CD4-positive, alpha-beta T cell (primary cell): ENCODE measurements around the gene CCDC15. TPM values are rescaled to one million over a fixed set of nuclear protein-coding genes. Genes with fewer than 3 reads are reported as not detected.

Experiments used
- ATAC-seq: fragments of 200-7000 bp; cut with Tn5 transposase; one replicate; pipeline ENCODE4 v1.10.0; 2022; ENCODE audit warnings: mild to moderate bottlenecking; ENCODE audit not compliant: poor library complexity
- CTCF ChIA-PET: fragments of 350-600 bp; sonication (Branson Sonifier 250); formaldehyde crosslinking; loops from one replicate; lab custom pipeline; 2021; ENCODE audit warnings: antibody characterized with exemption, inconsistent platforms; lab: Charles Lee
- POLR2A ChIA-PET: fragments of 350-600 bp; sonication (Branson Sonifier 250); formaldehyde crosslinking; loops from one replicate; lab custom pipeline; 2021; ENCODE audit warnings: antibody characterized with exemption, inconsistent platforms; lab: Charles Lee
- DNase-seq, 14 experiments: peaks; one replicate each; pipeline ENCODE4 v3.0.0-alpha.2; 2013 to 2020; ENCODE audit warnings: mixed read lengths in 2 of 14
- H3K27ac ChIP-seq, 2 donors: one replicate each; pipeline versions ENCODE4 v1.5.1 to v1.7.0; 2013; ENCODE audit warnings: low read length in 2 of 2, low read depth in 1 of 2, mild to moderate bottlenecking in 1 of 2
- H3K27me3 ChIP-seq, 2 experiments: 1 replicate in 1 of 2; 2 replicates in 1 of 2; pipeline versions ENCODE4 v1.6.1 to v1.7.0; 2013; ENCODE audit warnings: low read length in 2 of 2, control low read depth in 1 of 2, mild to moderate bottlenecking in 1 of 2, moderate library complexity in 1 of 2; ENCODE audit not compliant: insufficient read depth in 2 of 2, control insufficient read depth in 1 of 2
- H3K36me3 ChIP-seq: one replicate; pipeline ENCODE4 v1.6.1; 2013; ENCODE audit warnings: low read length, control low read depth; ENCODE audit not compliant: insufficient read depth
- H3K4me1 ChIP-seq: one replicate; pipeline ENCODE4 v1.6.1; 2013; ENCODE audit warnings: low read length, control low read depth; ENCODE audit not compliant: insufficient read depth
- H3K4me3 ChIP-seq: one replicate; pipeline ENCODE4 v1.5.1; 2013; ENCODE audit warnings: mild to moderate bottlenecking, low read length, moderate library complexity
- H3K9me3 ChIP-seq, 2 experiments: 1 replicate in 1 of 2; 2 replicates in 1 of 2; pipeline versions ENCODE4 v1.6.1 to v1.7.0; 2013; ENCODE audit warnings: low read length in 2 of 2, mild to moderate bottlenecking in 2 of 2, control low read depth in 1 of 2, moderate library complexity in 1 of 2; ENCODE audit not compliant: control insufficient read depth in 1 of 2, insufficient read depth in 1 of 2
- H3K27ac Mint-ChIP-seq: one replicate; pipeline ENCODE4 v1.8.0; 2020; ENCODE audit warnings: mixed read lengths
- H3K27me3 Mint-ChIP-seq: one replicate; pipeline ENCODE4 v1.8.0; 2021; ENCODE audit warnings: mixed read lengths
- H3K36me3 Mint-ChIP-seq: one replicate; pipeline ENCODE4 v1.8.0; 2021; ENCODE audit warnings: low read depth, mixed read lengths
- H3K4me1 Mint-ChIP-seq: one replicate; pipeline ENCODE4 v1.8.0; 2021; ENCODE audit warnings: low read depth, mixed read lengths
- H3K4me3 Mint-ChIP-seq: one replicate; pipeline ENCODE4 v1.8.0; 2020; ENCODE audit warnings: mild to moderate bottlenecking, mixed read lengths
- H3K9me3 Mint-ChIP-seq: one replicate; pipeline ENCODE4 v1.8.0; 2020; ENCODE audit warnings: mixed read lengths
- CTCF ChIP-seq: fragments of 200-600 bp; IDR thresholded peaks from one replicate; pipeline ENCODE4 v1.8.0; 2022; ENCODE audit warnings: antibody characterized with exemption, mild to moderate bottlenecking
- intact Hi-C, 2 experiments: fragments of 100-400 bp; cut with DNase I in 1 of 2; cut with micrococcal nuclease in 1 of 2; formaldehyde crosslinking; loops; one replicate each; pipeline versions ENCODE4 v1.15.1 to v1.9.0; 2023 to 2025; cut with DNase I, micrococcal nuclease
- total RNA-seq, 174 experiments: library from RNA in 2 of 174; stranded (reverse) in 2 of 174; gene quantifications; one replicate each; pipeline ENCODE4 v1.2.3 and lab custom pipeline; 2021 to 2026

Gene CCDC15
- total RNA-seq, 2 experiments from 2014 or later, result 0.89 to 1.1 TPM

GRCh38 chr11:124937336-124937935, 16.6 kb upstream of the CCDC15 start:
- ChIA-PET CTCF (no interaction called here), POLR2A (no interaction called here)
- Histone ChIP-seq H3K27ac (no peak overlapping the region), H3K9me3 (no peaks in the 10 kb centered on the region), H3K4me3 (no peak overlapping the region), H3K4me1 (no peaks in the 10 kb centered on the region), H3K27me3 (no peaks in the 10 kb centered on the region), H3K36me3 (no peaks in the 10 kb centered on the region)
- H3K27ac Mint-ChIP-seq, result no peak overlapping the region
- no peaks in the 10 kb centered on the region for H3K9me3 Mint-ChIP-seq
- H3K36me3 Mint-ChIP-seq, result no peaks in the 10 kb centered on the region
- no peak for TF ChIP-seq CTCF
- no peak for ATAC-seq
- no peaks in the 10 kb centered on the region for H3K4me1 Mint-ChIP-seq
- H3K4me3 Mint-ChIP-seq, result no peak overlapping the region
- intact Hi-C loops, result no loop called here
- DNase-seq, result no peak
- no peaks in the 10 kb centered on the region for H3K27me3 Mint-ChIP-seq

GRCh38 chr11:124938206-124938765, 15.7 kb upstream of the CCDC15 start:
- POLR2A ChIA-PET, result no interaction called here
- Histone ChIP-seq H3K4me3 (no peak overlapping the region), H3K4me1 (peaks cover 2% of the 10 kb centered on the region), H3K9me3 (no peaks in the 10 kb centered on the region), H3K27me3 (no peaks in the 10 kb centered on the region), H3K27ac (no peak overlapping the region), H3K36me3 (no peaks in the 10 kb centered on the region)
- CTCF ChIA-PET, result no interaction called here
- intact Hi-C loops, result no loop called here
- H3K27ac Mint-ChIP-seq, result no peak overlapping the region
- H3K4me1 Mint-ChIP-seq, result peaks cover 8% of the 10 kb centered on the region
- H3K4me3 Mint-ChIP-seq, result no peak overlapping the region
- no peak for TF ChIP-seq CTCF
- H3K36me3 Mint-ChIP-seq, result no peaks in the 10 kb centered on the region
- no peaks in the 10 kb centered on the region for H3K27me3 Mint-ChIP-seq
- no peak for ATAC-seq
- DNase-seq, result no peak
- no peaks in the 10 kb centered on the region for H3K9me3 Mint-ChIP-seq

- ATAC-seq (no peak), DNase-seq (no peak)
- peaks cover 7% of the 10 kb centered on the region for H3K4me1 ChIP-seq
- no peaks in the 10 kb centered on the region for H3K9me3 ChIP-seq
- Mint-ChIP-seq H3K27me3 (no peaks in the 10 kb centered on the region), H3K36me3 (no peaks in the 10 kb centered on the region), H3K4me1 (peaks cover 15% of the 10 kb centered on the region), H3K27ac (no peak overlapping the region), H3K9me3 (no peaks in the 10 kb centered on the region), H3K4me3 (no peak overlapping the region)
- no peaks in the 10 kb centered on the region for H3K27me3 ChIP-seq
- POLR2A ChIA-PET, result no interaction called here
- H3K27ac ChIP-seq, result no peak overlapping the region
- no peak for TF ChIP-seq CTCF
- no peak overlapping the region for H3K4me3 ChIP-seq
- H3K36me3 ChIP-seq, result no peaks in the 10 kb centered on the region
- CTCF ChIA-PET, result no interaction called here
- intact Hi-C loops, result no loop called here
Measured at GRCh38 chr11:124938970-124939369, 15.0 kb upstream of the CCDC15 start.
